MM.1S (cell line): ENCODE measurements around the gene HAGHL.

Experiments used
- DNase-seq: peaks from one replicate; pipeline ENCODE4 v3.0.0-alpha.2; 2015
- H2AFZ ChIP-seq: fragments of 300-600 bp; sonication (generic); 2 replicates; pipeline ENCODE4 v1.6.0; 2016; ENCODE audit warnings: antibody characterized with exemption, low read length
- H3F3A ChIP-seq: fragments of 300-600 bp; sonication (generic); 2 replicates; pipeline ENCODE4 v1.6.1; 2016; ENCODE audit warnings: mild to moderate bottlenecking, antibody characterized with exemption, low read length, moderate library complexity, mixed read lengths; ENCODE audit not compliant: insufficient read depth
- H3K27ac ChIP-seq: fragments of 300-600 bp; sonication (generic); 2 replicates; pipeline ENCODE4 v1.5.1; 2016; ENCODE audit warnings: mild to moderate bottlenecking, low read length
- H3K27me3 ChIP-seq: fragments of 300-600 bp; sonication (generic); replicated peaks from 2 replicates; pipeline ENCODE4 v1.6.0; 2016; ENCODE audit warnings: low read length; ENCODE audit not compliant: insufficient read depth
- H3K36me3 ChIP-seq: fragments of 300-600 bp; sonication (generic); replicated peaks from 2 replicates; pipeline ENCODE4 v1.6.1; 2016; ENCODE audit warnings: mild to moderate bottlenecking, low read length, mixed read lengths; ENCODE audit not compliant: insufficient read depth
- H3K4me1 ChIP-seq: fragments of 300-600 bp; sonication (generic); 2 replicates; pipeline ENCODE4 v1.6.1; 2016; ENCODE audit warnings: low read length, mixed read lengths
- H3K4me2 ChIP-seq: fragments of 300-600 bp; sonication (generic); 2 replicates; pipeline ENCODE4 v1.6.0; 2016; ENCODE audit warnings: low read depth, low read length
- H3K4me3 ChIP-seq: fragments of 300-600 bp; sonication (generic); 2 replicates; pipeline ENCODE4 v1.5.1; 2016; ENCODE audit warnings: low read length, mixed read lengths
- H3K79me2 ChIP-seq: fragments of 300-600 bp; sonication (generic); 2 replicates; pipeline ENCODE4 v1.6.1; 2016; ENCODE audit warnings: mixed run types, low read length, mixed read lengths
- H3K9ac ChIP-seq: fragments of 300-600 bp; sonication (generic); 2 replicates; pipeline ENCODE4 v1.6.1; 2016; ENCODE audit warnings: low read length, mixed read lengths
- H3K9me2 ChIP-seq: fragments of 300-600 bp; sonication (generic); replicated peaks from 2 replicates; pipeline ENCODE4 v1.6.1; 2016; ENCODE audit warnings: mild to moderate bottlenecking, low read length, mixed read lengths; ENCODE audit not compliant: insufficient read depth
- H3K9me3 ChIP-seq: fragments of 300-600 bp; sonication (generic); replicated peaks from 2 replicates; pipeline ENCODE4 v1.6.1; 2016; ENCODE audit warnings: mild to moderate bottlenecking, low read length, mixed read lengths; ENCODE audit not compliant: insufficient read depth
- H4K20me1 ChIP-seq: fragments of 300-600 bp; sonication (generic); 2 replicates; pipeline ENCODE4 v1.6.1; 2016; ENCODE audit warnings: mild to moderate bottlenecking, low read length, moderate library complexity, mixed read lengths; ENCODE audit not compliant: insufficient read depth
- EZH2 ChIP-seq: fragments of 300-600 bp; sonication (generic); optimal IDR thresholded peaks from 2 replicates; pipeline ENCODE3; 2017; ENCODE audit warnings: low read depth, mild to moderate bottlenecking, antibody characterized with exemption, low read length, mixed read lengths
- EZH2phosphoT487 ChIP-seq: fragments of 300-600 bp; sonication (generic); IDR thresholded peaks from 2 replicates; pipeline ENCODE4 v1.6.1; 2018; ENCODE audit warnings: antibody characterized with exemption, low read length
- TF ChIP-seq, protein P1 (sequence below): fragments of 300-600 bp; sonication (generic); IDR thresholded peaks from 2 replicates; pipeline ENCODE4 v1.5.1; 2016; ENCODE audit warnings: antibody characterized with exemption, low read length, mixed read lengths

HAGHL gene

DNA sequence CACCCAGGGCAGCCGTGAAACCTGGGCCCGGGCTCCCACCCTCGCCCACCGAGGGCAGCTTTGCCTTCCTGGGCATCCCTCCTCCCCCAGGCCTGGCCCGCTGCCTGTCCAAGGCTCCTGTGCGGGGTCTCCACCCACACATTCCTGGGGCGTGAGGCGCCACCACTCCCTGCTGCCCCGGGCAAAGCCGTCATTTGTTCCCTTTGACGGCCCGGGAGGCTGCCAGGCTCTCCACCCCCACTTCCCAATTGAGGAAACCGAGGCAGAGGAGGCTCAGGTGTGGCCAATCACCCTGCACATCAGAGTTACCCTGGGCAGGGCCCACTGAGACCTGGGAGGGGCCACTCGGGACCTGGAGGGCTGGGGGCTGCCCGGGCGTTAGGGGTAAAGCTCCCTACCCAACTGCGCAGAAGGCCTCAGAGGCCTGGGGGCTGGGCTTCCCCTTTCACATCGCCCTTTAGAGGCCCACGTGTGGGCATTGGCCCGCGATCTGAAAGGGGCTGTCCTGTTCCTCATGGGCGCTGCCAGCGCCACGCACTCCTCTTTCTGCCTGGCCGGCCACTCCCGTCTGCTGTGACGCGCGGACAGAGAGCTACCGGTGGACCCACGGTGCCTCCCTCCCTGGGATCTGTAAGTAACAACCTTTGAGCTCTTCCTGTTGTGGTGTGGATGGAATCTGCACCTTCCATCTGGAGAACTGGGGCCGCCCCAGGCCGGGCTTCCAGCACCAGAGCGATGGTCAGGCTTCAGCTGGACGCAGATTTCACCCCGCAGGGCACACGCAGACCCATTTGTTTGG lies 33.8 kb downstream of the HAGHL start, which contains the start of gene MSLN:
MSLN (plus strand) TSS at position 190 of the 799 bp plus-strand sequence. CDS start 1,947 bp downstream, outside the sequence.
- Histone ChIP-seq H3K4me2 (no peak within 1 kb of the TSS), H3F3A (no peaks in the 10 kb centered on the region), H3K4me3 (no peak within 1 kb of the TSS), H3K9me2 (no peaks in the 10 kb centered on the region), H3K9me3 (no peaks in the 10 kb centered on the region), H2AFZ (no peak within 1 kb of the TSS), H3K9ac (no peak within 1 kb of the TSS), H4K20me1 (no peaks in the 10 kb centered on the region), H3K4me1 (no peaks in the 10 kb centered on the region), H3K79me2 (no peaks in the 10 kb centered on the region), H3K36me3 (no peaks in the 10 kb centered on the region), H3K27me3 (peaks cover 70% of the 10 kb centered on the region), H3K27ac (no peak within 1 kb of the TSS)
- no peak for TF ChIP-seq EZH2
- DNase-seq = no peak

GRCh38 chr16:761625-762513 lies 35.0 kb downstream of the HAGHL start:
- Histone ChIP-seq H4K20me1 (no peaks in the 10 kb centered on the region), H3K79me2 (no peaks in the 10 kb centered on the region), H3K4me1 (no peaks in the 10 kb centered on the region), H3K36me3 (no peaks in the 10 kb centered on the region), H3K9ac (no peak overlapping the region), H2AFZ (no peak overlapping the region), H3K9me3 (no peaks in the 10 kb centered on the region), H3K4me3 (no peak overlapping the region), H3K27me3 (peaks cover 61% of the 10 kb centered on the region), H3K4me2 (no peak overlapping the region), H3F3A (no peaks in the 10 kb centered on the region), H3K27ac (no peak overlapping the region), H3K9me2 (no peaks in the 10 kb centered on the region)
- no peak for DNase-seq
- TF ChIP-seq EZH2 = no peak
- no peak for TF ChIP-seq EZH2phosphoT487
- TF ChIP-seq, protein P1, sequence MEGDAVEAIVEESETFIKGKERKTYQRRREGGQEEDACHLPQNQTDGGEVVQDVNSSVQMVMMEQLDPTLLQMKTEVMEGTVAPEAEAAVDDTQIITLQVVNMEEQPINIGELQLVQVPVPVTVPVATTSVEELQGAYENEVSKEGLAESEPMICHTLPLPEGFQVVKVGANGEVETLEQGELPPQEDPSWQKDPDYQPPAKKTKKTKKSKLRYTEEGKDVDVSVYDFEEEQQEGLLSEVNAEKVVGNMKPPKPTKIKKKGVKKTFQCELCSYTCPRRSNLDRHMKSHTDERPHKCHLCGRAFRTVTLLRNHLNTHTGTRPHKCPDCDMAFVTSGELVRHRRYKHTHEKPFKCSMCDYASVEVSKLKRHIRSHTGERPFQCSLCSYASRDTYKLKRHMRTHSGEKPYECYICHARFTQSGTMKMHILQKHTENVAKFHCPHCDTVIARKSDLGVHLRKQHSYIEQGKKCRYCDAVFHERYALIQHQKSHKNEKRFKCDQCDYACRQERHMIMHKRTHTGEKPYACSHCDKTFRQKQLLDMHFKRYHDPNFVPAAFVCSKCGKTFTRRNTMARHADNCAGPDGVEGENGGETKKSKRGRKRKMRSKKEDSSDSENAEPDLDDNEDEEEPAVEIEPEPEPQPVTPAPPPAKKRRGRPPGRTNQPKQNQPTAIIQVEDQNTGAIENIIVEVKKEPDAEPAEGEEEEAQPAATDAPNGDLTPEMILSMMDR = no peak

GRCh38 chr16:762595-763268 lies 35.8 kb downstream of the HAGHL start:
- Histone ChIP-seq H3K27me3 (peaks cover 54% of the 10 kb centered on the region), H3K4me3 (no peak overlapping the region), H3K9me2 (no peaks in the 10 kb centered on the region), H4K20me1 (no peaks in the 10 kb centered on the region), H3K27ac (no peak overlapping the region), H3K79me2 (no peaks in the 10 kb centered on the region), H3K9me3 (no peaks in the 10 kb centered on the region), H3K36me3 (no peaks in the 10 kb centered on the region), H2AFZ (no peak overlapping the region), H3K9ac (no peak overlapping the region), H3K4me1 (no peaks in the 10 kb centered on the region), H3K4me2 (no peak overlapping the region), H3F3A (no peaks in the 10 kb centered on the region)
- DNase-seq = no peak
- TF ChIP-seq, protein P1 = no peak
- no peak for TF ChIP-seq EZH2
- no peak for TF ChIP-seq EZH2phosphoT487
